NCI-H1105 (cell line): ENCODE results near the gene ELL.
"Not testable (repeated sequence)": the region's sequence is repeated elsewhere in the genome, so short reads cannot be mapped to it uniquely, and the experiment has no call there.

Experiments
- DNase-seq: peaks from one replicate; lab custom pipeline; 2025; lab: John Stamatoyannopoulos, UW

ELL gene

DNA sequence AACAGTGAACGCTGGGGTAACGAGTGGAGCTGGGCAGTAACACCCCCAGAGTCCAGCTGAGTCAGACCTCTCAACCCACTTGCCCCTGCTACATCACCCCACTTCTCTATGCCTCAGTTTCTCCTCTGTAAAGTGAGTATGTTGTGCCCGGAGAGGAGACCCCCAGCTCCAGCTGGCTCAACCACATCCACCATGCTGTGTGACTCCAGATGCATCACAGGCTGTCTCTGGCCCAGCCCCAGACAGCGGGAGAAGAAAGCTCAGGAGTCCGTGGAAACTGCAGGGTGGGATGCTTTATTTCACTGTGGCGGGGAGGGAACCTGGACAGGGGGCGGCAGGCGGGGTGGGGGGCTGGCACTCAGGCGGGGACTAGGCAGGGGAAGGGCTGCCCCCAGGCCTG, 9.6 kb upstream of the ELL start:
- DNase-seq, result no peak

DNA sequence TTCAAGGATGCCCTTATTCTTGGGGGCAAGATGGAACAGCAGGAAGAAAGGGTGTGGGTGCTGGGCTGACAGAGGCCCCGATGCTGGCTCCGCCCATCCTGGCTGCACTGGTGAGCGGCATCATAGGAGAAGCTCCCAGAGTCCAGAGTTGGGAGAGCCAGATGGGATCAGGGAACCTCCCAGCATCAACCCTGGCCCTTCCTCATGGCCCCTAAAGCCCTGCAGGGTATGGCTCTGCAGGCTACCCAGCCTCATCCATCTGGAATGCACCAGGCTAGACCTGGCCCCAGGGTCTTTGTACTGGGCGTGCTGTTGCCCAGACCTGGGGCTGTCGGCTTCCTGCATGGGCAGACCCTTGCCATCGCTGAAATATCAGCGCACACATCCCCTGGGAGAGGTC, 7.9 kb upstream of the ELL start:
- DNase-seq, result no peak

GRCh38 chr19:18526316-18526715, 4.4 kb upstream of the ELL start:
- DNase-seq, result no peak

DNA sequence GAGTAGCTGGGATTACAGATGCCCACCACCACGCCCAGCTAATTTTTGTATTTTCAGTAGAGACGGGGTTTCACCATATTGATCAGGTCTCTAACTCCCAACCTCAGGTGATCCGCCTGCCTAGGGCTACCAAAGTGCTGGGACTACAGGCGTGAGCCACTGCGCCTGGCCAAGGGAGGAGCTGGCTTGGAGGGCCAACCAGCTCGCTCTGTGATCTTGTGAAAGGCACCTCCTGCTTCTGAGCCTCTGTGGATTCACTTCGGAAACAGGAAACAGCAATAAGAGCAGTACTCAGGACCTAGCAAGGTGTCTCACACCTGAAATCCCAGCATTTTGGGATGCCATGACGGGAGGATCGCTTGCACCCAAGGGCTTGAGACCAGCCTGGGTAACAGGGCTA, 2.0 kb upstream of the ELL start:
- DNase-seq, result no peak

DNA sequence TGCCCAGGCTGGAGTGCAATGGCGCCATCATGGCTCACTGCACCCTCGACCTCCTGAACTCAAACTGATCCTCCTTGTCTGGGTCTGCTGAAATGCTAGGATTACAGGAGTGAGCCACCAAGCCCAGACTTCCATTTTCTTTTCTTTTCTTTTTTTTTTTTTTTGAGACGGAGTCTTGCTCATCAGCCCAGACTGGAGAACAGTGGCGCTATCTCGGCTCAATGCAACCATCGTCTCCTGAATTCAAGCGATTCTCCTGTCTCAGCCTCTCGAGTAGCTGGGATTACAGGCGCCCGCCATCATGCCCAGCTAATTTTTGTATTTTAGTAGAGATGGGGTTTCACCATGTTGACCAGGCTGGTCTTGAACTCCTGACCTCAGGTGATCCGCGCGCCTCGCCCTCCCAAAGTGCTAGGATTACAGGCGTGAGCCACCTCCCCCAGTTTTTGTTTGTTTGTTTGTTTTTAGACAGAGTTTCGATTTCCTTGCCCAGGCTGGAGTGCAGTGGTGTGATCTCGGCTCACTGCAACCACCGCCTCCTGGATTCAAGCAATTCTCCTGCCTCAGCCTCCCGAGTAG, 1.1 kb upstream of the ELL start:
- not testable (repeated sequence) for DNase-seq

DNA sequence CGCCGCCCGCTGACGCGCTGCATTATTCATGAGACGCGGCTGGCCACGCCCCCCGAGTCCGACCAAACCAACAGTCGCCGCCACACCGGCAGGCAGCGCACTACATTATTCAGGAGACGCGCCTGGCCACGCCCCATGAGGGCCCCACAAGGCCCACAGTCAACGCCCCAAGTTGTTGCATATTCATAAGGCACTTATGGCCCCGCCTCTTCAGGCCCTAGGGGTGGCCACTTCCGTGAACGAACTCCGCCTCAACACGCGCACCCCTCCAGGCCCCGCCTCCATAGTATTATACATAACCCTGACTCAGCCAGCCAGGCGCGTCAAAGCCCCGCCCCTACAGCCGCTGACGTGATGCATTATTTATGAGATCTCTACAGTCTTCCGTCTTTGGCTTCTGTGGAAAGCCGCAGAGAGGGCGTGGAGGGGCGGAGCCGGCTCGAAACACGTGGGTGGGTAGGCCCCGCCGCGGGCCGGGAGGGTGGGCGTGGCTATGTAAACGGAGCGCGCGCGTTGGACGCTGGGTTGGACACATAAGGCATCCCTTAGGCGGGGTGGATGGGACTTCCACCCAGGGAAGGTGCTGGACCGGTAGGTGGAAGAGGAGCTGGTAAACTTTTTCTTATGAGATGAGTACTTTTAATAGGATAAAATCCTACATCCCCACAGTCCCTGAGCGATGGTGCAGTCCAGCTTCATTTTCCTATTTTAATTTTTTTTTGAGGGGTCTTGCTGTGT, 423 bp upstream of the ELL start:
- peak; percentile 100 for DNase-seq

GRCh38 chr19:18520848-18521691, 800 bp downstream of the ELL start:
- DNase-seq, result no peak

DNA sequence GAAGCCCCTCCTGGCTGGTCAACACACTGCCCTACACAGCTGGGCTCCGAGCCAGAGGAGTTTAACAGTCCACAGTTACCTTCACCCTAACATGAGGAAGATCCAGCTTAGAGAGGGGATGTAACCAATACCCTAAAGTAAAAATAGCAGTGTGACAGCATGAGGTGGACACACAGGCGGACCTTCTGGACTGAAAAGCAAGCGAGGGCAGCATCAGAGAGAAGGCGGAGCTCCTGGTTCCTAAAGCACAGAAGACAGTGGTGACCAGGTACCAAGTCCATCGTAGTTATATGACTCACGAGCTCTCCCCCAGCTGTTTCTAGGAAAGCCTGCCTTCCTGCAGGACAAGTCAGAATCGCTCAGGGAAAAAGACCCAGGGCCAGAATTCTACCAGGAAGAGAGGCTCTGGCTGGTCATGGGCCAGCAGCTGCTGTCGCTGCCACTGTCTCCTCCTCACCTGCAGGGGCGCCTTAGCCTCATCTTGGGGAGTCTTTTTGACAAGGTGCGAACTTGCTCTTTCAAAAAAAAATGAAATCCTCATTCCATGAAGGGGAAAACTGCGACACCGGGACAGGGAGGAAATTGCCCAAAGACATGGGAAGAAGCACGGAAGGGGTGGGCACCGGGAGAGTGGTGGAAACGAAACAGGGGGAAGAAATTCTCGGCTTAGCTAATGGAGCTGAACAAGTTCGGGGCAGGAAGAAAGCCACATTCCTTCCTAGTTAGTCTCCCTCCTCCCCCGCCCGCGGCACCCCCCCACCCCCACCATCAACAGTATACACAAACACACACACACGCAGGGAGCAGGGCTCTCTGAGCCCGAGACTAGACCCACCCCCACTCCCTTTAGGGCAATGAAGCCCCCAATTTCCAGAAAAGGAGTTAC, 1.7 kb downstream of the ELL start:
- peak; percentile 18 for DNase-seq

GRCh38 chr19:18518639-18519038, 3.2 kb downstream of the ELL start:
- no peak for DNase-seq

DNA sequence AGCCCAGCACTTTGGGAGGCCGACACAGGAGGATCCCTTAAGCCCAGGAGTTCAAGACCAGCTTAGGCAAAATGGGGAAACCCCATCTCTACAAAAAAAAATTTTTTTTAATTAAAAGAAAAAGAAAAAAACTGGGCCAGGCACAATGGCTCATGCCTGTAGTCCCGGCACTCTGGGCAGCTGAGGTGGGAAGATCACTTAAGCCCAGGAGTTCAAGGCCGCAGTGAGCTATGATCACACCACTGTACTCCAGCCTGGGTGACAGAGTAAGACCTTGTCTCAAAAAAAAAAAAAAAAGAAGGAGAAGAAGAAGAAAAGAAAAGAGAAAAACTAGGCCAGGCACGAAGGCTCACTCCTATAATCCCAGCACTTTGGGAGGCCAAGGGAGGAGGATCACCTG, 4.3 kb downstream of the ELL start:
- no peak for DNase-seq

- DNase-seq, result no peak
Observed at GRCh38 chr19:18515959-18516358, 5.9 kb downstream of the ELL start.

- no peak for DNase-seq
Observed at GRCh38 chr19:18514800-18515682, 6.8 kb downstream of the ELL start.

- DNase-seq, result no peak
Observed at GRCh38 chr19:18513868-18514267, 8.0 kb downstream of the ELL start.

GRCh38 chr19:18510216-18510615, 11.7 kb downstream of the ELL start:
- DNase-seq, result no peak

- no peak for DNase-seq
Observed at GRCh38 chr19:18508585-18508984, 13.3 kb downstream of the ELL start.

- no peak for DNase-seq
Observed at GRCh38 chr19:18507727-18508440, 14.0 kb downstream of the ELL start.

DNA sequence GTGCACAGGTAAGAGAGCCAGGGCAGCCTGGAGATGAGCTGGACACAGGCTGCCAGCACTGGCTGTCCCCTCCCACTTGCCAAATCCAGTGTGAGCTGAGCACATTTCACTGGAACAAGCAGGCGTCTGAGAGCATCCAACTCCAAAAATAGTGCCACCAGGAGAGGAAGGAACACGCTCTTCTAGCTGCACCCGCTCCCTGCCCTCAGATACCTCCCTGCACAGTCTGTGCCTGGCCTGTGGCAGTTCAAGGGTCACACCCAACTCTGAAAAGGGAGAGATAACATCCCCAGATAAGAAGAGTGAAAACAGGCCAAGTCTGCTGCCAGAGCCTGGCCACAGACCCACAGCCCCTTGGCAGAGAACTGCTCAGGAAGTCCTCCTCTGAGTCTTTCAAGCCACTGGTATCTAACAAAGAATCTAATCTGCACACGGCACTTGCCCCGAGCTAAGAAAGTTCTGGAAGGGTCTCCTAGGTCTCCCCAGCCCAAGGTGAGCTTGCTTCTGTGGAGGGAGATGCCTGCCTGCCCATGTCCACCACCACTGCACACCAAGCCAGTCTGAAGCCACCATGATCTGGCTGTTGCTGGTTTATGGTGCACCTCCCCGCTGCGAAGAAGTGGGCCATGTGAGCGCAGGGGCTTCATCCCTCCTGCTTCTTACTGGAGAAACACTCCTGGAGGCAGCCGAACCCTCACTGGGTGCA, 14.7 kb downstream of the ELL start:
- no peak for DNase-seq

GRCh38 chr19:18506101-18506930, 15.6 kb downstream of the ELL start:
- DNase-seq, result no peak
